ENCODE measurements around the gene HIPK2.

GRCh38 chr7:139674752-139675126, 103.1 kb downstream of the HIPK2 start:
- TF ChIP-seq, protein P1, sequence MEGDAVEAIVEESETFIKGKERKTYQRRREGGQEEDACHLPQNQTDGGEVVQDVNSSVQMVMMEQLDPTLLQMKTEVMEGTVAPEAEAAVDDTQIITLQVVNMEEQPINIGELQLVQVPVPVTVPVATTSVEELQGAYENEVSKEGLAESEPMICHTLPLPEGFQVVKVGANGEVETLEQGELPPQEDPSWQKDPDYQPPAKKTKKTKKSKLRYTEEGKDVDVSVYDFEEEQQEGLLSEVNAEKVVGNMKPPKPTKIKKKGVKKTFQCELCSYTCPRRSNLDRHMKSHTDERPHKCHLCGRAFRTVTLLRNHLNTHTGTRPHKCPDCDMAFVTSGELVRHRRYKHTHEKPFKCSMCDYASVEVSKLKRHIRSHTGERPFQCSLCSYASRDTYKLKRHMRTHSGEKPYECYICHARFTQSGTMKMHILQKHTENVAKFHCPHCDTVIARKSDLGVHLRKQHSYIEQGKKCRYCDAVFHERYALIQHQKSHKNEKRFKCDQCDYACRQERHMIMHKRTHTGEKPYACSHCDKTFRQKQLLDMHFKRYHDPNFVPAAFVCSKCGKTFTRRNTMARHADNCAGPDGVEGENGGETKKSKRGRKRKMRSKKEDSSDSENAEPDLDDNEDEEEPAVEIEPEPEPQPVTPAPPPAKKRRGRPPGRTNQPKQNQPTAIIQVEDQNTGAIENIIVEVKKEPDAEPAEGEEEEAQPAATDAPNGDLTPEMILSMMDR (IDR thresholded peaks at IDR 0.05): no peak
- no peak for TF ChIP-seq POLR2A (IDR thresholded peaks at IDR 0.05)
